Hepatocyte (in vitro differentiated cells): ENCODE measurements around the gene TRIM44.

Experiments used
- EZH2 ChIP-seq: fragments of 200-600 bp; sonication (generic); IDR thresholded peaks from 2 replicates; pipeline ENCODE4 v1.6.1; 2016; ENCODE audit warnings: antibody characterized with exemption, mild to moderate bottlenecking, borderline replicate concordance
- EZH2phosphoT487 ChIP-seq: fragments of 200-600 bp; sonication (generic); IDR thresholded peaks from one replicate; pipeline ENCODE4 v1.6.1; 2018; ENCODE audit warnings: antibody characterized with exemption, mild to moderate bottlenecking, low read depth, moderate library complexity; ENCODE audit not compliant: unreplicated experiment, severe bottlenecking
- TF ChIP-seq, protein P1 (sequence below): fragments of 200-600 bp; sonication (generic); IDR thresholded peaks from 2 replicates; pipeline ENCODE4 v1.5.1; 2016; ENCODE audit warnings: antibody characterized with exemption, mild to moderate bottlenecking; ENCODE audit not compliant: poor library complexity

DNA sequence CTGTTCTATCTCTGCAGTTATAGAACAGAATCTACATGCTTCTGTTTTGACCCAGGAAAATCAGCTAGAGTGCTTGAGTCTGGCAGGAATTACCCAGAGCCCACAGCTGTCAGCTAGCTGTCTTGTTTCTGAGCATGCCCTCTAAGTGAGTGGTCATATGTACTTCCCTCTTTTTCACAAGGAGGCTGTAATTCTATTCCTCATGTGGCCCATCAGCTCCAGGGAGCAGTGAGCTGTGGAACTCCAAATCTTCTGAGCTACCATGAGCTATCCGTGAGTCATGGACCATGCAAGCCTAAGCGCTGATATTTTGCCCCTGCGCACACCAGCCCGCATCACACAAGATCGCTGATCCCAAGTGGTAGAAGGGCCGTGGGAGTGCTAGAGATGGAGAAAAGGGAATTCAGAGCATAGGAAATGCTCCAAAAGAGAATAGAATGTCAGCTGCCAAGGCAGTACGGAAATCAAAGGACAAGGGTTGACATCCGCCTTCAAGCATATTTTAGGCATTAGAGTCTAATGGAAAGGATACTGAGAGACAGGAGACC, 38.9 kb upstream of the TRIM44 start:
- TF ChIP-seq, protein P1, sequence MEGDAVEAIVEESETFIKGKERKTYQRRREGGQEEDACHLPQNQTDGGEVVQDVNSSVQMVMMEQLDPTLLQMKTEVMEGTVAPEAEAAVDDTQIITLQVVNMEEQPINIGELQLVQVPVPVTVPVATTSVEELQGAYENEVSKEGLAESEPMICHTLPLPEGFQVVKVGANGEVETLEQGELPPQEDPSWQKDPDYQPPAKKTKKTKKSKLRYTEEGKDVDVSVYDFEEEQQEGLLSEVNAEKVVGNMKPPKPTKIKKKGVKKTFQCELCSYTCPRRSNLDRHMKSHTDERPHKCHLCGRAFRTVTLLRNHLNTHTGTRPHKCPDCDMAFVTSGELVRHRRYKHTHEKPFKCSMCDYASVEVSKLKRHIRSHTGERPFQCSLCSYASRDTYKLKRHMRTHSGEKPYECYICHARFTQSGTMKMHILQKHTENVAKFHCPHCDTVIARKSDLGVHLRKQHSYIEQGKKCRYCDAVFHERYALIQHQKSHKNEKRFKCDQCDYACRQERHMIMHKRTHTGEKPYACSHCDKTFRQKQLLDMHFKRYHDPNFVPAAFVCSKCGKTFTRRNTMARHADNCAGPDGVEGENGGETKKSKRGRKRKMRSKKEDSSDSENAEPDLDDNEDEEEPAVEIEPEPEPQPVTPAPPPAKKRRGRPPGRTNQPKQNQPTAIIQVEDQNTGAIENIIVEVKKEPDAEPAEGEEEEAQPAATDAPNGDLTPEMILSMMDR: no peak
- TF ChIP-seq EZH2phosphoT487 (no peak), EZH2 (no peak)
